ENCODE measurements around the gene NADK. TPM values are rescaled to one million over a fixed set of nuclear protein-coding genes. Genes with fewer than 3 reads are reported as not detected.

The NADK gene
- polyA plus RNA-seq, 1 experiment: 61.6 TPM

DNA sequence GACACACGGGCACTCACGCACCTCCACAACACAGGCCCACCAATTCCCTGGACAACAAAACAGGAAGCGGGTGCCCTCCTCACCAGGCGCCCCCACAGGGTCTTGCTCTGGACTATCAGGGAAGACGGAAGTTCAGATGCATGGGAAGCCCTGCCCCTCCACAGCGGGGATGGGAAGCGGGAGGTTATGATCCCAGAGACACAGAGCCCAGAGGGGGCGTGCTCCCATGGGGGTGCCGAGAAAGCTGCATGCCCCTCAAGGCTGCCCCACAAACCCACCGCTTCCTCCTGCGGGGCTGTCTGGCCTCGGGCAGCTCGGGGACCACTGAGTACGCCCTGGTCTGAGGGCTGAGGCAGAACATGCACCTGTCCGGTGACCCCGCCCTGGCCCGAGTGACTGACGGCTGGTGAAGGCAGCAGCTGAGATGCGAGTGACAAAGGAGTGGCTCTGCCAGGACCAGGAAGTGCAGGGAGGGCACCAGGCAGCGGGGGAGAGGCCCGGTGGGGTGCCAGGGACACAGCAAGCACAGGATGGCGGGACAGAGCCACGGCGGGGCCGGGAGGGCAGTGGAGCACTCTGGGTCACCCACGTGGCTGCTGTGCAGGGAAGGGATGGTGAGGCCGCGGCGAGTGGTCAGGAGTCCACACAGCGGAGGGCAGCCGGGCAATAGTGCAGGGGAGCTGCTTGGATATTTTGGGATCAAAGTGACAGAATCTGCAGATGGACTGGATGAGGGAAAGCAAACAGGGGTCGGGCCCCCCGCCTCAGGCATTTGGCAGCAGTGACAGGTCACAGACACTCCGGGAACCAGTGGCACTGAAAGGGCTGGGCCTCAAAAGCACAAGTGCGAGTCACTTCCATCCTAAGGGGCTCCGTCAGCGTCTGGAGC lies 18.6 kb downstream of the NADK start:
- CTCF ChIA-PET: interaction anchor here (1.1 kb wide), 1 partner anchor 36 kb away, joined by 4 read pairs; the partner anchor contains the start of gene CDK11A
- H3K27me3 ChIP-seq (ENCODE audit: control insufficient read depth, insufficient read depth, low read length): no peaks in the 10 kb centered on the region
- peaks cover 24% of the 10 kb centered on the region for H3K36me3 ChIP-seq (ENCODE audit: control insufficient read depth, insufficient read depth, low read length)
- DNase-seq (ENCODE audit: low read depth): no peak
- POLR2A ChIA-PET: no interaction called here
- H3K4me3 ChIP-seq (ENCODE audit: low read depth, low read length): no peak overlapping the region
- TF ChIP-seq, protein P1, sequence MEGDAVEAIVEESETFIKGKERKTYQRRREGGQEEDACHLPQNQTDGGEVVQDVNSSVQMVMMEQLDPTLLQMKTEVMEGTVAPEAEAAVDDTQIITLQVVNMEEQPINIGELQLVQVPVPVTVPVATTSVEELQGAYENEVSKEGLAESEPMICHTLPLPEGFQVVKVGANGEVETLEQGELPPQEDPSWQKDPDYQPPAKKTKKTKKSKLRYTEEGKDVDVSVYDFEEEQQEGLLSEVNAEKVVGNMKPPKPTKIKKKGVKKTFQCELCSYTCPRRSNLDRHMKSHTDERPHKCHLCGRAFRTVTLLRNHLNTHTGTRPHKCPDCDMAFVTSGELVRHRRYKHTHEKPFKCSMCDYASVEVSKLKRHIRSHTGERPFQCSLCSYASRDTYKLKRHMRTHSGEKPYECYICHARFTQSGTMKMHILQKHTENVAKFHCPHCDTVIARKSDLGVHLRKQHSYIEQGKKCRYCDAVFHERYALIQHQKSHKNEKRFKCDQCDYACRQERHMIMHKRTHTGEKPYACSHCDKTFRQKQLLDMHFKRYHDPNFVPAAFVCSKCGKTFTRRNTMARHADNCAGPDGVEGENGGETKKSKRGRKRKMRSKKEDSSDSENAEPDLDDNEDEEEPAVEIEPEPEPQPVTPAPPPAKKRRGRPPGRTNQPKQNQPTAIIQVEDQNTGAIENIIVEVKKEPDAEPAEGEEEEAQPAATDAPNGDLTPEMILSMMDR (IDR thresholded peaks at IDR 0.05; ENCODE audit: insufficient read depth, low read depth, low read length): no peak

DNA sequence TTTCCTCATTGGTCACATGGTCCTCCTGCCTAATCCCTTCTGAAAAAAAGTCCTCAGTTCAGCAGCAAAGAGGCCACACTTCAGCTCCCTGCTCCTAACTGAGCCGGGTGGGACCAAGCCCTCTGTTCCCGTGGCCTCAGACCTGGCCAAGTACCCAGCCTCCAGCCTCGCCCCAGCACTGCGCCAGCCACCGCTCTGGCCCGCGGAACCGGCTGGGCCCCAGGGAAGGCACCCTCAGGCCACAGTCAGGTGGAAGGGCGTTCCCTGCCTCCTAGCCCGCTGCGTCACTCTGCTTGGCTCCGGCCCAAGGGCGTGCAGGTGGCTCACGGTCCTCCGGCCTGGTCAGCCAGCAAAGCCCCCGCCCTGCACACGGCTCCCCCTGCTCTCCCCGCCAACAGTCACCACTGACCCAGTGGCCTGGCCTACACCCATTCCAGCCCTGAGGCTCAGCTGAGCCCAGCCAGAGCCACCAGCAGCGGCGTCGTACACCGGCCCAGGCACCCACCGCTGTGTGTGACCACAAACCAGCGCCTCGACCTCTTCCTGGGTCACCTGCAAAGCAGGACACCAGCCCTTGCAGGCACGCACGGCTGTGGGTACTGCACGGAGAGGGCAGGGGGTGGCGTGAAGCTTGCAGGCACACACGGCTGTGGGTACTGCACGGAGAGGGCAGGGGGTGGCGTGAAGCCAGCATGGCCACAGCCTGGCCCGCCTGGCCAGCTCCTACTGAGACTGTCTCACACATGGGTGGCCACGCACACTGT lies 19.4 kb downstream of the NADK start:
- Histone ChIP-seq H3K27me3 (ENCODE audit: control insufficient read depth, insufficient read depth, low read length) (no peaks in the 10 kb centered on the region), H3K36me3 (ENCODE audit: control insufficient read depth, insufficient read depth, low read length) (peaks cover 27% of the 10 kb centered on the region), H3K4me3 (ENCODE audit: low read depth, low read length) (no peak overlapping the region)
- DNase-seq (ENCODE audit: low read depth): no peak
- CTCF ChIA-PET: interaction anchor here (1.2 kb wide), 1 partner anchor 147 kb away, joined by 3 read pairs; no protein-coding TSS in a partner anchor
- POLR2A ChIA-PET: no interaction called here
- TF ChIP-seq, protein P1 (IDR thresholded peaks at IDR 0.05; ENCODE audit: insufficient read depth, low read depth, low read length): no peak

DNA sequence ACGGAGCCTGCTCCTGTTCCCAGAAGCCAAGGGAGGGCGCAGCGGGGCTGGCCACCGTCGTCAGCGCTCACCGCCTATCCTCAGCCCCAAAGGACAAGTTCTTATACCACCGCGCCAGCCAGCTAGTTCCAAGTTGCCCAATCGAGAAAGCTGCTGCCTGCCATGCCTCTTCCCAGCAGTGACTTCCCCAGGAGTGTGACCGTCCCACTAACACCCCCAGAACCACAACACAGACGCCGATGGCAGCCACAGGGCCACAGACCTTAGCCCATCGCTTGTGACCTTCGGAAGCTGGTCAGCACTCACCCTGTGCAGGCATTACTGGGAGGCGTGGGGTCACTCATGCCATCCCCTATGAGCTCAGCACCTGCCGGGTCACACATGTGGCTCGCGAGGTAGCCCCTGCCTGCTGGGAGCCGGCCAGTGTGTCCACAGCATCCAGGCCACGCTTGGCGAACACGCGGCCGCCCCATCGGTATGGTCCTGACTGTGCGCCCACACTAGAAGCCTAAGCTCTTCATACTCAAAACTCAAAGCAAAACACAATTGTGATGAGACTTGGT lies 20.1 kb downstream of the NADK start:
- DNase-seq (ENCODE audit: low read depth): no peak
- Histone ChIP-seq H3K27me3 (ENCODE audit: control insufficient read depth, insufficient read depth, low read length) (no peaks in the 10 kb centered on the region), H3K4me3 (ENCODE audit: low read depth, low read length) (no peak overlapping the region), H3K36me3 (ENCODE audit: control insufficient read depth, insufficient read depth, low read length) (peaks cover 31% of the 10 kb centered on the region)
- ChIA-PET POLR2A (no interaction called here), CTCF (interaction anchor here (1.2 kb wide), 1 partner anchor 148 kb away, joined by 3 read pairs; no protein-coding TSS in a partner anchor)
- TF ChIP-seq, protein P1 (IDR thresholded peaks at IDR 0.05; ENCODE audit: insufficient read depth, low read depth, low read length): no peak

DNA sequence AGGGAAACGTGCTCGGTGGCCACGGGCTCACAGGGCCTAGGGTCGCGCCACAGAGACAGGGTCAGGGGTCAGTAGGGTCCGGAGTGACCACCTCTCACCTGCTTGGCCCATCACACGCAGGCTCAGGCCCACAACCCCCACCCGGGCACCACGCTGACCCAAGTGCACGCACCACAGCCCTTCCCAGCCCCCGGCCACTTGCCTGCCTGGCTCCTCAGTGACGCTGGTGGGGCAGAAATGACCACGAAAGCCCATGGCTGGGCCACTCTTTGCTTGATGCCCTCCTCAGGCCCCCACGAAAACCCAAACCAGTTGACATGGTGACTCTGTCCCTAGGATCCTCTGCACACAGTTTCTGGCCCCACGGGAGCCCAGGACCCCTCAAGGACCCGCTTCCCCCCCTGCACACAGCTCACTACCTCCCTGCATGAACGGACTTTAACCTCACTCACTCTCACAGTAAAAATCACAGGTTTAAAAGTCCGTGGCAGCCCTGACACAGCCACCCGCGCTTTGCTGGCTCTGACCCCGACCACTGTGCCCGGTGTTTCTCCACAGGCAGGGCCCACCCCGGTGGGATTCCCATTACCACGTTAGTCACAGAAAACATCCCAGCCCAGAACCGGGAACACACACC lies 20.7 kb downstream of the NADK start:
- Histone ChIP-seq H3K4me3 (ENCODE audit: low read depth, low read length) (no peak overlapping the region), H3K36me3 (ENCODE audit: control insufficient read depth, insufficient read depth, low read length) (peaks cover 33% of the 10 kb centered on the region), H3K27me3 (ENCODE audit: control insufficient read depth, insufficient read depth, low read length) (no peaks in the 10 kb centered on the region)
- ChIA-PET CTCF (interaction anchor here (1.0 to 1.2 kb wide), 2 partner anchors 148 kb away, joined by 3 read pairs; no protein-coding TSS in a partner anchor), POLR2A (no interaction called here)
- no peak for DNase-seq (ENCODE audit: low read depth)
- TF ChIP-seq, protein P1 (IDR thresholded peaks at IDR 0.05; ENCODE audit: insufficient read depth, low read depth, low read length): no peak

Data from BJ (cell line).